Liver (tissue), 9 donors: ENCODE measurements around the gene LIPI. TPM values are rescaled to one million over a fixed set of nuclear protein-coding genes. Genes with fewer than 3 reads are reported as not detected.

ENCODE experiments used
- DNase-seq: peaks from one replicate; pipeline ENCODE4 v3.0.0-alpha.2; 2017; ENCODE audit warnings: low spot score
- H3K27ac ChIP-seq, 2 donors: one replicate each; pipeline ENCODE4 v1.7.0; 2013; ENCODE audit warnings: inconsistent platforms in 2 of 2, low read length in 2 of 2, control low read depth in 1 of 2, low read depth in 1 of 2, mild to moderate bottlenecking in 1 of 2
- H3K27me3 ChIP-seq, 4 donors: one replicate each; pipeline versions ENCODE4 v1.6.1 to v1.7.0; 2013; ENCODE audit warnings: low read length in 3 of 4, inconsistent platforms in 1 of 4, mild to moderate bottlenecking in 1 of 4, moderate library complexity in 1 of 4; ENCODE audit not compliant: control insufficient read depth in 4 of 4, insufficient read depth in 4 of 4
- H3K36me3 ChIP-seq, 4 donors: one replicate each; pipeline versions ENCODE4 v1.6.1 to v1.7.0; 2013; ENCODE audit warnings: low read length in 3 of 4, mild to moderate bottlenecking in 3 of 4, low read depth in 1 of 4, moderate library complexity in 1 of 4; ENCODE audit not compliant: control insufficient read depth in 4 of 4, insufficient read depth in 3 of 4
- H3K4me1 ChIP-seq, 4 donors: one replicate each; pipeline versions ENCODE4 v1.6.1 to v1.7.0; 2013; ENCODE audit warnings: low read length in 3 of 4, mild to moderate bottlenecking in 3 of 4, moderate library complexity in 1 of 4; ENCODE audit not compliant: control insufficient read depth in 4 of 4, insufficient read depth in 4 of 4
- H3K4me3 ChIP-seq, 3 donors: one replicate each; pipeline versions ENCODE4 v1.6.1 to v1.7.0; 2013; ENCODE audit warnings: low read length in 3 of 3, control low read depth in 1 of 3, low read depth in 1 of 3, mild to moderate bottlenecking in 1 of 3
- H3K9ac ChIP-seq, 2 donors: one replicate each; pipeline ENCODE4 v1.7.0; 2013; ENCODE audit warnings: low read length in 2 of 2, mild to moderate bottlenecking in 2 of 2, moderate library complexity in 2 of 2, control low read depth in 1 of 2, low read depth in 1 of 2
- H3K9me3 ChIP-seq, 4 donors: one replicate each; pipeline versions ENCODE4 v1.6.1 to v1.7.0; 2013; ENCODE audit warnings: low read length in 3 of 4; ENCODE audit not compliant: control insufficient read depth in 4 of 4
- ATF3 ChIP-seq: IDR thresholded peaks from 2 replicates; pipeline ENCODE4 v1.6.1; 2016; ENCODE audit warnings: antibody characterized with exemption
- CTCF ChIP-seq: fragments of 150-350 bp; IDR thresholded peaks from 2 replicates; pipeline ENCODE4 v1.5.1; 2017; ENCODE audit warnings: improper control_type of control experiment, low read depth, low read length; ENCODE audit not compliant: missing input control
- FOXA1 ChIP-seq: IDR thresholded peaks from 2 replicates; pipeline ENCODE4 v1.6.1; 2016; ENCODE audit warnings: antibody characterized with exemption
- FOXA2 ChIP-seq: IDR thresholded peaks from 2 replicates; pipeline ENCODE4 v1.6.1; 2016; ENCODE audit warnings: antibody characterized with exemption
- HNF4A ChIP-seq, 2 donors: conservative IDR thresholded peaks; 2 replicates each; pipeline ENCODE4 v1.6.1; 2016; ENCODE audit warnings: antibody characterized with exemption in 2 of 2, mild to moderate bottlenecking in 2 of 2
- HNF4G ChIP-seq: IDR thresholded peaks from 2 replicates; pipeline ENCODE4 v1.6.1; 2016; ENCODE audit warnings: antibody characterized with exemption
- MAX ChIP-seq: IDR thresholded peaks from 2 replicates; pipeline ENCODE4 v1.6.1; 2016; ENCODE audit warnings: antibody characterized with exemption
- NR2F2 ChIP-seq: IDR thresholded peaks from 2 replicates; pipeline ENCODE4 v1.6.1; 2016; ENCODE audit warnings: antibody characterized with exemption
- RAD21 ChIP-seq, 2 donors: IDR thresholded peaks; 2 replicates each; pipeline ENCODE4 v1.6.1; 2016; ENCODE audit warnings: antibody characterized with exemption in 2 of 2, mild to moderate bottlenecking in 2 of 2
- REST ChIP-seq: IDR thresholded peaks from 2 replicates; pipeline ENCODE4 v1.6.1; 2016; ENCODE audit warnings: antibody characterized with exemption, mild to moderate bottlenecking
- RXRA ChIP-seq, 2 donors: IDR thresholded peaks; 2 replicates each; pipeline ENCODE4 v1.6.1; 2017 to 2018; ENCODE audit warnings: antibody characterized with exemption in 2 of 2, mild to moderate bottlenecking in 1 of 2
- TAF1 ChIP-seq: conservative IDR thresholded peaks from 2 replicates; pipeline ENCODE4 v1.6.1; 2016; ENCODE audit warnings: antibody characterized with exemption, mild to moderate bottlenecking
- YY1 ChIP-seq: IDR thresholded peaks from 2 replicates; pipeline ENCODE4 v1.6.1; 2016; ENCODE audit warnings: antibody characterized with exemption, mild to moderate bottlenecking
- ZBTB33 ChIP-seq: IDR thresholded peaks from 2 replicates; pipeline ENCODE4 v1.6.1; 2016; ENCODE audit warnings: antibody characterized with exemption
- WGBS: extraction: QIAGEN DNeasy Blood & Tissue Kit; methylation state at CpG from one replicate; pipeline ENCODE4 v1.1.7; 2013; 5-methylcytosine and 5-hydroxymethylcytosine counted together
- polyA plus RNA-seq, 2 donors: library from polyadenylated mRNA; stranded (reverse) in 1 of 2; unstranded in 1 of 2; fragments of 200-250 nt in 1 of 2; fragments of >200 nt in 1 of 2; fragmentation: Nextera tagmentation in 1 of 2; extraction: Ambion mirVana in 1 of 2; gene quantifications; one replicate each; pipeline versions ENCODE4 v1.2.1 to v1.2.3, GENCODE V29; 2013 to 2015
- total RNA-seq, 2 donors: library from RNA; depleted of rRNA; stranded (reverse); fragments of >200 nt; gene quantifications; one replicate each; pipeline ENCODE4 v1.2.3, GENCODE V29; 2014
- donor health status: healthy.
- donor health status: healthy.
- donor health status: healthy.
- donor health status: healthy.
- donor health status: healthy.

LIPI gene
- total and polyA plus RNA-seq, 4 donors = not detected

- TF ChIP-seq REST (no peak), MAX (no peak), HNF4G (no peak)
These were observed 34.2 kb upstream of the LIPI start (continued) for GRCh38 chr21:14244911-14245310.

- Histone ChIP-seq H3K4me1 (no peaks in the 10 kb centered on the region), H3K4me3 (no peak overlapping the region), H3K36me3 (no peaks in the 10 kb centered on the region), H3K27me3 (peaks cover 0 to 7% (median 0%) of the 10 kb centered on the region in 4 donors), H3K27ac (no peak overlapping the region), H3K9ac (no peak overlapping the region), H3K9me3 (no peaks in the 10 kb centered on the region)
- WGBS = 42% methylated on average over 2 of the region's 2 CpGs
- TF ChIP-seq HNF4A (conservative IDR thresholded peaks at IDR 0.05) (peak; percentile 6 to 9), FOXA1 (no peak)
- DNase-seq = no peak
These were observed 33.1 kb upstream of the LIPI start for GRCh38 chr21:14243874-14244273.

GRCh38 chr21:14243461-14243860 is 32.7 kb upstream of the LIPI start:
- TF ChIP-seq MAX = no peak
- TF ChIP-seq TAF1 = no peak
- Histone ChIP-seq H3K4me1 (no peaks in the 10 kb centered on the region), H3K9me3 (peaks cover 0 to 2% (median 0%) of the 10 kb centered on the region in 4 donors), H3K9ac (no peak overlapping the region), H3K27me3 (peaks cover 0 to 3% (median 0%) of the 10 kb centered on the region in 4 donors), H3K27ac (no peak overlapping the region), H3K4me3 (no peak overlapping the region), H3K36me3 (no peaks in the 10 kb centered on the region)
- WGBS = 55% methylated on average over 1 of the region's 1 CpG
- DNase-seq = no peak

GRCh38 chr21:14241297-14241696 is 30.5 kb upstream of the LIPI start:
- Histone ChIP-seq H3K27me3 (peaks cover 0 to 2% (median 0%) of the 10 kb centered on the region in 4 donors), H3K27ac (no peak overlapping the region), H3K4me3 (no peak overlapping the region), H3K4me1 (no peaks in the 10 kb centered on the region), H3K9me3 (peaks cover 0 to 2% (median 0%) of the 10 kb centered on the region in 4 donors), H3K36me3 (no peaks in the 10 kb centered on the region), H3K9ac (no peak overlapping the region)
- 45% methylated on average over 2 of the region's 2 CpGs for WGBS
- DNase-seq = no peak
- TF ChIP-seq ATF3 (no peak), RXRA (IDR thresholded peaks at IDR 0.05) (no peak), YY1 (no peak), HNF4A (conservative IDR thresholded peaks at IDR 0.05) (no peak), RAD21 (IDR thresholded peaks at IDR 0.05) (no peak), FOXA2 (no peak), ZBTB33 (no peak), NR2F2 (no peak), FOXA1 (no peak), REST (no peak), CTCF (no peak)
